GM18526 (cell line): Measurements from ENCODE around the gene SYNGR3.

Experiments used
- POLR2A ChIP-seq: IDR thresholded peaks from 3 replicates; pipeline ENCODE4 v1.6.1; 2011; ENCODE audit not compliant: insufficient read length; ENCODE audit errors: extremely low read depth

SYNGR3 gene

GRCh38 chr16:1998852-1999801, 9.4 kb downstream of the SYNGR3 start:
- no peak for TF ChIP-seq POLR2A

- TF ChIP-seq POLR2A: no peak
These were observed 10.2 kb downstream of the SYNGR3 start for GRCh38 chr16:1999866-2000514.

- no peak for TF ChIP-seq POLR2A
These were observed 11.3 kb downstream of the SYNGR3 start for GRCh38 chr16:2001035-2001434.

- no peak for TF ChIP-seq POLR2A
These were observed 11.9 kb downstream of the SYNGR3 start for GRCh38 chr16:2001456-2002355.

- no peak for TF ChIP-seq POLR2A
These were observed 12.8 kb downstream of the SYNGR3 start for GRCh38 chr16:2002406-2003230.

- no peak for TF ChIP-seq POLR2A
These were observed 13.6 kb downstream of the SYNGR3 start for GRCh38 chr16:2003231-2003826.

GRCh38 chr16:2003827-2004641, 14.3 kb downstream of the SYNGR3 start:
- no peak for TF ChIP-seq POLR2A

GRCh38 chr16:2004795-2005517, 15.2 kb downstream of the SYNGR3 start:
- TF ChIP-seq POLR2A: no peak

GRCh38 chr16:2005646-2006045, 15.9 kb downstream of the SYNGR3 start:
- TF ChIP-seq POLR2A: no peak

- TF ChIP-seq POLR2A: no peak
These were observed 16.5 kb downstream of the SYNGR3 start for GRCh38 chr16:2006317-2006716.

GRCh38 chr16:2007081-2007836, 17.5 kb downstream of the SYNGR3 start:
- TF ChIP-seq POLR2A: no peak

GRCh38 chr16:2008009-2008526, 18.3 kb downstream of the SYNGR3 start:
- no peak for TF ChIP-seq POLR2A
